HG03575 (cell line): Measurements from ENCODE around the gene TTLL13.
"Not testable (repeated sequence)": the region's sequence is repeated elsewhere in the genome, so short reads cannot be mapped to it uniquely, and the experiment has no call there.

ENCODE experiments used
- ATAC-seq: cut with Tn5 transposase; IDR thresholded peaks from one replicate; pipeline ENCODE4 v1.9.1; 2021; ENCODE audit not compliant: unreplicated experiment, insufficient number of reproducible peaks, low FRiP score; ENCODE audit errors: extremely low read depth

Gene TTLL13

GRCh38 chr15:90268415-90268814, 19.1 kb downstream of the TTLL13 start:
- ATAC-seq, result no peak

GRCh38 chr15:90270502-90271150, 21.3 kb downstream of the TTLL13 start:
- no peak for ATAC-seq

GRCh38 chr15:90271459-90272166, 22.3 kb downstream of the TTLL13 start:
- no peak for ATAC-seq

- ATAC-seq, result not testable (repeated sequence)
Observed at GRCh38 chr15:90278467-90278866, 29.1 kb downstream of the TTLL13 start.

GRCh38 chr15:90280743-90281142, 31.4 kb downstream of the TTLL13 start:
- not testable (repeated sequence) for ATAC-seq

- ATAC-seq, result not testable (repeated sequence)
Observed at GRCh38 chr15:90281637-90282036, 32.3 kb downstream of the TTLL13 start.

- ATAC-seq, result no peak
Observed at GRCh38 chr15:90286678-90287077, 37.3 kb downstream of the TTLL13 start.

GRCh38 chr15:90287101-90287500, 37.7 kb downstream of the TTLL13 start:
- no peak for ATAC-seq

- ATAC-seq, result no peak
Observed at GRCh38 chr15:90287946-90288345, 38.6 kb downstream of the TTLL13 start.

- ATAC-seq, result no peak
Observed at GRCh38 chr15:90291679-90292356, 42.5 kb downstream of the TTLL13 start.

- ATAC-seq, result not testable (repeated sequence)
Observed at GRCh38 chr15:90293040-90293810, 43.9 kb downstream of the TTLL13 start.

- no peak for ATAC-seq
Observed at GRCh38 chr15:90294159-90294558, 44.8 kb downstream of the TTLL13 start.

- ATAC-seq, result no peak
Observed at GRCh38 chr15:90294601-90295269, 45.4 kb downstream of the TTLL13 start.

GRCh38 chr15:90295270-90295648, 45.9 kb downstream of the TTLL13 start:
- no peak for ATAC-seq

- not testable (repeated sequence) for ATAC-seq
Observed at GRCh38 chr15:90296316-90296884, 47.0 kb downstream of the TTLL13 start.

GRCh38 chr15:90297021-90297420, 47.7 kb downstream of the TTLL13 start:
- no peak for ATAC-seq

- ATAC-seq, result no peak
Observed at GRCh38 chr15:90300541-90300940, 51.2 kb downstream of the TTLL13 start.

GRCh38 chr15:90300988-90301706, 51.8 kb downstream of the TTLL13 start:
- no peak for ATAC-seq
